Erythroblast (primary cell): ENCODE measurements around the gene SCFD2.
A peak's percentile ranks its signal among the peaks of the same experiment; 100 is the strongest.

Experiments
- DNase-seq, 2 experiments: peaks; one replicate each; lab custom pipeline; 2025; lab: John Stamatoyannopoulos, UW
- GATA1 ChIP-seq: IDR thresholded peaks from 2 replicates; pipeline ENCODE4 v1.6.1; 2011; ENCODE audit warnings: low read depth, mild to moderate bottlenecking, control low read depth, low read length, moderate library complexity
- POLR2A ChIP-seq: IDR thresholded peaks from 2 replicates; pipeline ENCODE4 v1.6.1; 2011; ENCODE audit warnings: mild to moderate bottlenecking, low read length

SCFD2 gene

DNA sequence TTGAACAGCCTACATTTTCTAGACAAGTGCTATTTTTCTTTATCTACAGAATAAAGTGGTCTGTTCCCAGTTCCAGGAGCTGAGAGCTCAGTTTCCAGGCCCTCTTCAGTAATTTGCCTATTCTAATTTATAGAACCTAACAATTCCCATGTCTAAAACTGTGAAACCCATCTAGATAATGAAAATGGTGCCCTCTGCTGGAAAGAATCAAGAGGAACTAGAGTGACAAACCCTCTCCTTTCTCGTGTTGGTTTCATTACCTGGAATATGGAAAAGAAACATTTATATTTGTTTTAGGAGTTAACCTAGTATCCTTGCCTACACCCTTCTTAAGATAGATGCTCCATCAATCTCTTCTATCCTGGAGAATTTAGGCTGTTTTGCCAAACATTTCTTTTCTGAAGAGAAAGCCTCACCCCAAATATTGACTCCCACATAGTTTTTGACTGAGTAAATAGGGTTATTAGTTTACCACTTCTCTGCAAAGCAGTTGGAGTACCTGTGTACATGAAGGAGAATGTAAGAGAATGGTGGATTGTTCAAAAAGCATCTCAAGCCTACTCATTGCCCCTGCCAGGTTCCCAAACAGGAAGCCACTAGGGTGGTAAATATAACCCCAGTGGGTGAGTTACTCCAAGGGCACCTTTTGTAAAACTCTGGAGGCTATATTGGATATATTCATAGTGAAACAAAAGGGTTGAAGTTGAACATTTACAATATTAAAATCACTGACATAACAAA lies 382.1 kb downstream of the SCFD2 start:
- no peak for TF ChIP-seq POLR2A
- no peak for TF ChIP-seq GATA1
- DNase-seq, result peak; percentile 53 to 75

- peak; percentile 13 to 34 for DNase-seq
- TF ChIP-seq GATA1 (no peak), POLR2A (no peak)
Measured at GRCh38 chr4:52982946-52983340, 382.9 kb downstream of the SCFD2 start.

DNA sequence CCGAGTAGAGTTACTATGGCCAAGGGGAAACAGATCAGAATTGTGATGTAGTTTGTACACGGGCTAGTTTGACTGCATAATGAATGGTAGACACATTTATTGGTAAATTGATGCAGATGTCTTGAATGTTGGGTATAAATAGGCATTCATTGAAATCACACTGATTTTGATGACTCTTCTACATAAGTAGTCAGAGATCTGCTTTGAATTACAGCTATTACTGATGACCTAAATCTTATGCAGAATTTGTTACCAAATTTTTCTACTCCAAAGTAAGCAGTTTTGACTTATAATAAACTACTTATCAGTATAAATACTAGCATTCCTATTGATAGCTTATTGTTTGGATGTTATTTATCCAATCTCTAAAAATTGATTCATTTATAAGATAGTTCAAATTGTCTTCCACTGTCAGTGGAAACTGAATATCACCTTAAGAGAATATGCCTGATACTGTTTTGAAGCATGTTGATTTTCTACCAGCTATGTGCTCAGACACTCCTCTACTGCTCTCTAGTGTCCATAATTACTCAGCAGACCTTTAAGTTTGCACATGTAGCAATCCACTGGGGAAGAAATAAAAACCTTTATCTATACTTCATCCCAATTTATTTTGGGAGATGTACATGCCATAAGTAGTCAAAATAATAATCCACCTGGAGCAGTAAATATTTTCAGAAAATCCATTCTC lies 383.5 kb downstream of the SCFD2 start:
- peak; percentile 35 to 44 for DNase-seq
- TF ChIP-seq POLR2A (no peak), GATA1 (no peak)

GRCh38 chr4:52979821-52980590 lies 385.9 kb downstream of the SCFD2 start:
- no peak for DNase-seq
- TF ChIP-seq POLR2A, result no peak
- TF ChIP-seq GATA1, result no peak

DNA sequence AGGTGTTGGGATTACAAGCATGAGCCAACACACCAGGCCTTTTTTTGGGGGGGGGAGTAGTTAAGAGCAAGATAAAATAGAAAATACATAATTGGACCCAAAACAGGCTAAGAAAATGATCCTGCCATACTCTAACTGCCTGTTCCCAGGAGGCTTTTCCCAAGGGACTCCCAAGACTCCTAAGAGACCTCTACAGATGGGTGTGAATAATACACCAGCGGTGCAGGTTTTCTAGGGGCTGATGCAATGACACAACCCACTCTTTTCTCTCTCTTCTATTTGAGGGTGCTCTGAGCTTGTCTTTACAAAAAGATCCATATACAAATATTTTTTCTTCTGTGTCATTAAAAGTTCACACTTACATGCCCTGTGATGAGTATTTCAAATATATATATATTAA lies 386.8 kb downstream of the SCFD2 start:
- DNase-seq, result no peak
- no peak for TF ChIP-seq GATA1
- no peak for TF ChIP-seq POLR2A

DNA sequence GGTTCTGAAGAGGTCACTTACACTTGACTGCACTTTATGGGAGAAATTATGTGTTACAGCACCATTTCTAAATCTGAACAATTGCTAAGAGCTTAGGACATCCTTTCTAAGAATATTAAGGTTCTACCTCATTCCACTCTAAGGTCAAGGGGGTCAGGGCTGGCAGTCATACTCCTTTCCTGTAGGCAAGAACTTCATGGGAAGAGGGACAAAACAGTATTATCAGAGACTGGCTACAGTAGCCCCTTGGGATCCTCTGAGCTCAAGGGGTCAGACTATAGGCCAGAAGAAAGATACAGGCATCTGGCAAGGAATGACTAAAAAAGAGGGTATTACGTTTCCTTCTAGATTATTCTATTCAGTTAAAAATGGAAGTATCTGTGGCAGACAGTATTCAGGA lies 388.6 kb downstream of the SCFD2 start:
- no peak for DNase-seq
- no peak for TF ChIP-seq POLR2A
- TF ChIP-seq GATA1, result no peak

DNA sequence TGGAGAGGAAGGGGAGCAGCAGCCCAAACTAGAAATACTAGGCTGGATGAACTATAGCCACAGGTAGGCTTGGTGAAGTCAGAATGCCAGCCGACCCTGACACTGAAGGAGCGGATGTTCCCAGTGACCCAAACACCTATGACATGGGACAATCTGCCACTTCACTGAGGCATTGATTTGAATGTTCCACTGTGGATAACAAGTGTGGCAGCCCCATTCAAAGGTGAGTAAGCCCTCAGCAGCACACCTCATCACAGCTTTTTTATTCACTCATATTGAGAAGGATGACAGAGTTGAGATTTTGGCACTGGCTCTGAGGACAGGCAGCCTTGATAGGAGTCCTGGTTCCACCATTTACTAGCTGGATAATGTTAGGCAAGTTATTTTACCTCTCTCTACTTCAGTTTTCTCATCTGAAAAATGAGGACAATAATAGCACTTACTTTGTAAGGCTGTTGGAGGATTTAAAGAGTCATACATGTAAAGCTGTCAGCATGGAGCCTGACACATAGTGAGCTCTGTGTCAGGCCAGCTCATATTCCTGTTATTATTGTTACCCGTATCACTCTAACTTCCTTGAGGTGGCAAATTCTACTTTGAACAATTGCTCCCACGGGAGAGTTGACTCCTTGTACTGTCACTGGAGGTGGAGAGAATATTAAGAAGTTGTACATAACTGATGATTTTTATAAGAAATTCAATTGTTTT lies 389.2 kb downstream of the SCFD2 start:
- TF ChIP-seq POLR2A, result no peak
- no peak for TF ChIP-seq GATA1
- DNase-seq, result no peak

DNA sequence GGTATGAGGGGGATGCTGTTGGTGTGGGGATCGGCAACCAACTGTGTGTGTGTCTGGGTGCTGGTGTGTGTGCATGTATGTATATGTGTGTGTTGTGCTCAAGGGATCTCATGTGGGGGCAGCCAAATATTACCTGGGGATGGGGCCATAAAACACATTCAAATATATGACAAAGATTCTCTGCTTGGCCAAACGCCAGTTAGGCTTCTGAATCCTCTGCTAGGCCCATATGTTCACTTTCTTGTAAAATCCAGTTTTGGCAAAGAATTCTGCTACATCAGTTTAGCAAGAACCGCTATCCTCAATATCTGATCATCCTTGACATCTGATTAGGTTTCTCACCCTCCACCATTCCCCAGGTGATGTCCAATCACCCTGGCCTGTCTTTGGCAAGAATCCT lies 397.2 kb downstream of the SCFD2 start:
- DNase-seq, result no peak
- TF ChIP-seq POLR2A, result no peak
- TF ChIP-seq GATA1, result no peak

DNA sequence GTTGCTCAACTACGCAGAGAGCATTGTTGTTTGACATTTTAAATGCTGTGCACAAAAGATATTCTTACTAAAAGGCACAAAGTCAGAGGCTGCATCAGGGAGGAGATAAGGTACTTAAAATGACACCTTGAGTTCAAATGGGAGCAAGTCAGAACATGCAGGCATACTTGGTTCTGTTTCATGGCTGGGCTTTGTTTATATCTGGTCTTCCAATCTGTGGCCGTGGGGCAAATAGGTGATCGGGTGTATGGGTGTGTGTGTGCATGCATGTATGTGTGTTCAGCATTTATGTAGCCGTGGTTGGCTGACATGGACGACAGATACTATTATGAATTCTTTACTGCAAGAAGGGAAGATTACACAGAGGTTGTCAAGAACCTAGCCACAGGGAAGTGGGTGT lies 397.6 kb downstream of the SCFD2 start:
- TF ChIP-seq POLR2A, result no peak
- TF ChIP-seq GATA1, result no peak
- DNase-seq, result no peak

DNA sequence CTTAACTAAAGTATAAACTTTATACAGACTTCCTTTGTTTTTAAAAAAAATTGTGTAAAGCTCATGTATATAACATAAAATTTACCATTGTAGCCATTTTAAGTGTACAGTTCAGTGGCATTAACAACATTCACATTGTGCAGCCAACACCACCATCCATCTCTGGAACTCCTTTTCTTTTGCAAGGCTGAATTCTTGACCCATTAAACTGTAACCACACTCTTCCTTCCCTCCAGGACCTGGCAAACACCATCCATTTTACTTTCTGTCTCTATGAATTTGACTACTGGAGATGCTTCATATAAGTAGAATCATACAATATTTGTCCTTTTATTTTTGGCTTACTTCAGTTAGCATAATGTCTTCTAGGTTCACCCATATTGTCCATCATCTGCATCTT lies 399.1 kb downstream of the SCFD2 start:
- TF ChIP-seq POLR2A, result no peak
- no peak for TF ChIP-seq GATA1
- DNase-seq, result no peak

DNA sequence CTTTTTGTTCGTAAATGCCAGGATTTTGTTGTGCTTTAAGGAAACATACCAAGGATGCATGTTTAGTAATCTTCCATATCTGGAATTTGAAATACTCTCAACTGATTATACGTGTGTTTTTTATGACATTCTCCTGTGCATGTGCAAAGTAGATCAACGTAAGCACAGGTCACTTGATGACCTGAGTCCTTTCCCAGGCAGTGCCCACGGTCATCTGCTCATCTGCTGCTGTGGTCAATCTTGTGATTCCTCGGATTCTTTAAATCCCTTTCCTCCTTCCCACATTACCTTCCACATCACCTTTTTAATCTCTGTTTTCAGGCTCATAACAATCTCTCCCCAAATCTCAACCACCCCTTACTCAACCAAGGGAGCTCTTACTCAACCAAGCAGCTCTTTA lies 399.7 kb downstream of the SCFD2 start:
- no peak for DNase-seq
- TF ChIP-seq GATA1, result no peak
- no peak for TF ChIP-seq POLR2A

- TF ChIP-seq POLR2A (no peak), GATA1 (no peak)
- DNase-seq, result no peak
Measured at GRCh38 chr4:52964561-52965101, 401.2 kb downstream of the SCFD2 start.

GRCh38 chr4:52964011-52964410 lies 401.9 kb downstream of the SCFD2 start:
- DNase-seq, result no peak
- TF ChIP-seq POLR2A (no peak), GATA1 (no peak)

DNA sequence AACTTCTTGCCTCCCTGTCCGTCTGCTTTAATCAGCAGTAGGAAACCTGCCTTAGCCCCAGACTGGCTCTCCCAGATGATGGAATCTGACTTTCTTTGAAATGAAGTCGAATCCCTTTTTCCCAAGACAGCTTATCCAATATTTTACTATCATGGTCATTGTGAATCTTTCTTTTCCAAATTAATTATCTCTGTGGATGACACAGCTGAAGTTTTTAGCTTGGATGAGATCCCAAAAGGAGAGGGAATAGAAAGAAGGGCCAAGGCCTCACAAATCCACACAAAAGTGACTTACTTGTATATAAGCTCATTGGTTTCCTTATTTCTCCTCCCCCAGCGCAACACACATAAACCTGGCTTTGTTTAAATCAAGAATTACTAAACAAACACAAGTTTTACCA lies 403.1 kb downstream of the SCFD2 start:
- no peak for DNase-seq
- no peak for TF ChIP-seq GATA1
- TF ChIP-seq POLR2A, result no peak
